Measurements from ENCODE around the gene HES2.

DNA sequence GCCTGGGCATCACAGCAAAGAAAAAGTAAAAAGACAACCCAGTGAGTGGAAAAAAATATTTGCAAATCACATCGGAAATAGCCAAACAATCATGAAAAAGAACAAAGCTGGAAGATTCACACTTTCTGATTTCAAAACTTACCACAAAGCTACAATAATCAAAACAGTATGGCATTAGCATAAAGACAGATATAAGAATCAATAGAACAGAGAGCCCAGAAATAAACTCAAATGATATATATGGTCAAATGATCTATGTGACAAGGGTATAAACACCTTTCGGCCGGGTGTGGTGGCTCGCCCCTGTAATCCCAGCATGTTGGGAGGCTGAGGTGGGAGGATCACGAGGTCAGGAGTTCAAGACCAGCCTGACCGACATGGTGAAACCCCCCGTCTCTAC, 39.7 kb downstream of the HES2 start:
- TF ChIP-seq, protein P1, sequence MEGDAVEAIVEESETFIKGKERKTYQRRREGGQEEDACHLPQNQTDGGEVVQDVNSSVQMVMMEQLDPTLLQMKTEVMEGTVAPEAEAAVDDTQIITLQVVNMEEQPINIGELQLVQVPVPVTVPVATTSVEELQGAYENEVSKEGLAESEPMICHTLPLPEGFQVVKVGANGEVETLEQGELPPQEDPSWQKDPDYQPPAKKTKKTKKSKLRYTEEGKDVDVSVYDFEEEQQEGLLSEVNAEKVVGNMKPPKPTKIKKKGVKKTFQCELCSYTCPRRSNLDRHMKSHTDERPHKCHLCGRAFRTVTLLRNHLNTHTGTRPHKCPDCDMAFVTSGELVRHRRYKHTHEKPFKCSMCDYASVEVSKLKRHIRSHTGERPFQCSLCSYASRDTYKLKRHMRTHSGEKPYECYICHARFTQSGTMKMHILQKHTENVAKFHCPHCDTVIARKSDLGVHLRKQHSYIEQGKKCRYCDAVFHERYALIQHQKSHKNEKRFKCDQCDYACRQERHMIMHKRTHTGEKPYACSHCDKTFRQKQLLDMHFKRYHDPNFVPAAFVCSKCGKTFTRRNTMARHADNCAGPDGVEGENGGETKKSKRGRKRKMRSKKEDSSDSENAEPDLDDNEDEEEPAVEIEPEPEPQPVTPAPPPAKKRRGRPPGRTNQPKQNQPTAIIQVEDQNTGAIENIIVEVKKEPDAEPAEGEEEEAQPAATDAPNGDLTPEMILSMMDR (IDR thresholded peaks at IDR 0.05) = no peak
- no peak for TF ChIP-seq POLR2A (IDR thresholded peaks at IDR 0.05)

Measured in adrenal gland (tissue), 5 donors.